Activated naive CD4-positive, alpha-beta T cell treated with anti-CD3 and anti-CD28 coated beads, Interleukin-2, amount 50 U/mL, for 72 hours (primary cell): ENCODE measurements around the gene HIPK4. TPM values are rescaled to one million over a fixed set of nuclear protein-coding genes. Genes with fewer than 3 reads are reported as not detected.
"Not testable (repeated sequence)": the region's sequence is repeated elsewhere in the genome, so short reads cannot be mapped to it uniquely, and the experiment has no call there.

Source experiments
- ATAC-seq, 2 donors: fragments of 150-1000 bp; cut with Tn5 transposase; 2 replicates each; pipeline ENCODE4 v1.10.0; 2021; ENCODE audit warnings: mild to moderate bottlenecking in 2 of 2, moderate library complexity in 2 of 2
- DNase-seq, 2 donors: peaks; one replicate each; pipeline ENCODE4 v3.0.0; 2021 to 2022; ENCODE audit warnings: low spot score in 2 of 2
- H3K27ac Mint-ChIP-seq, 2 donors: one replicate each; pipeline ENCODE4 v1.8.0; 2022; ENCODE audit warnings: mild to moderate bottlenecking in 2 of 2, mixed read lengths in 2 of 2
- H3K36me3 Mint-ChIP-seq, 2 donors: one replicate each; pipeline ENCODE4 v1.8.0; 2022; ENCODE audit warnings: mixed read lengths in 2 of 2
- H3K9me3 Mint-ChIP-seq, 2 donors: one replicate each; pipeline ENCODE4 v1.8.0; 2022; ENCODE audit warnings: mixed read lengths in 2 of 2
- total RNA-seq, 2 donors: library from RNA; stranded (reverse); gene quantifications; one replicate each; pipeline ENCODE4 v1.2.3, GENCODE V29; 2022

HIPK4 gene
- total RNA-seq, 2 donors from 2014 or later = not detected

DNA sequence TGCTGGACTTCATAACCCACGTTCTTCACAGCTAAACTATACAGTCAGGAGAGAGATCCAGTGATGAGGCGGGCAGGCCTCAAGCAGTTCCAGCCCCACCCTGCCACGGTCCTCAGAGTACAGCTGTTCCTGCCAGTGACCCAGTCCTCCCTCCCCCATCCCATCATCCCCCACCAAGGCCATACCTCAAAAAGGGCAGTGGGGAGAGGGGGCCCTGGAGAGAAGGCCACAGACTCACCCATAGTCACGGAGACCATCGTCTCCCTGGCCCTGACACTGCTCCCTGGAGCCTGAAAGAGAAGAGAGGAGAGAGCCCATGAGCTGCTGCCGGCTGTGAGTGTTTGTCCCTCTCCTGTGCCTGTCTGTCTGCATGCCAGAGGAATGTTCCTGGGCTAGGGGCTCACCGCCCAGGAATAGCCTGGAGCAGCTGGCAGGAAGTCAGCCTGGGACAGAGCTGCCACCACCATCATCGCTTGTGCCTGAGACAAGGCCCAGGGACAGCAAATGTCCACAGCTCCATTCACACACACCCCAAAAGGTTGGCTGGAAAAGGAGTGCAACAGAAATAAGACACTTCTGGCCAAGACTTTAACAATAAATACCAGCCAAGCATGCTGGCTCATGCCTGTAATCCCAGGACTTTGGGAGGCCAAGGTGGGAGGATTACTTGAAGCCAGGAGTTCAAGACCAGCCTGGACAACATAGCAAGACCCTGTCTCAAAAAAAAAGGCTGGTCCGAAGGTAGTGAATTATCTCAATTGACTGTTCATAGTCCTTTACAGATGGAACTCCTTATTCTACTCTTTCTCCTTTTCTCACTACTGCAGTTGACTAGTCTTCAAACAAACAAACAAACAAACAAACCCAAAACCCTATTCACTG, 48.1 kb downstream of the HIPK4 start:
- Mint-ChIP-seq H3K9me3 (no peaks in the 10 kb centered on the region), H3K36me3 (no peaks in the 10 kb centered on the region), H3K27ac (peak overlapping the region in 1 of 2 donors; percentile 3)
- ATAC-seq = no peak
- no peak for DNase-seq

DNA sequence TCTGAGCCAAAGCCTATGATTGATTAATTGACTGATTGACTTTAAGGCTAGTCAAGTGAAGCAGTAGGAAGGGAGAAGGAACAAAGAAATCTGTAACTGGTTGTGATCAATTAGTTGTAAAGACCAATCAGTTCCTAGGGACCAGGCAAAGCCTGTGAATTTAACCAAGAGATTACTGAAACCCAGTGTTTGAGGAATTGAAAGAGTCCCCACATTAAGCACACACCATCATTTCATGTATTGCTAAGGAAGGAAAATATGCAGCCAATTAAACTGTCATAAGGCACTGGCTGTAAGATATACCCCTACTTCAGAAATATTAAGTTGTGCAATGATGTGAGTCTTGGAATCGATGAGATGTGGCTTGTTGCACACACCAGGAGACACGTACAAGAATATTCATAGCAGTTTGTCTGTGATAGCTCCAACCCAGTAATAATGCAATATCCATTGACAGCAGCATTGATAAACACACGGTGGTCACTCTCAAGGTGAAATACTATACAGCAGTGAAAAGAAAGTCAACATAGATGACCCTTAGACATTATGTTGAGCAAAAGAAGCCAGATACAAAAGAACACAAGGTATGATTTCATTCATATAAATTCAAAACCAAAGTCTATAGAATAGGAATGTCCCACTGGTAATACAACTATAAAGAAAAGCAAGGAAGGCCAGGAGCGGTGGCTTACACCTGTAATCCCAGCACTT, 50.8 kb downstream of the HIPK4 start:
- H3K36me3 Mint-ChIP-seq = no peaks in the 10 kb centered on the region
- no peaks in the 10 kb centered on the region for H3K9me3 Mint-ChIP-seq
- ATAC-seq (no peak), DNase-seq (no peak)
- no peak overlapping the region for H3K27ac Mint-ChIP-seq

DNA sequence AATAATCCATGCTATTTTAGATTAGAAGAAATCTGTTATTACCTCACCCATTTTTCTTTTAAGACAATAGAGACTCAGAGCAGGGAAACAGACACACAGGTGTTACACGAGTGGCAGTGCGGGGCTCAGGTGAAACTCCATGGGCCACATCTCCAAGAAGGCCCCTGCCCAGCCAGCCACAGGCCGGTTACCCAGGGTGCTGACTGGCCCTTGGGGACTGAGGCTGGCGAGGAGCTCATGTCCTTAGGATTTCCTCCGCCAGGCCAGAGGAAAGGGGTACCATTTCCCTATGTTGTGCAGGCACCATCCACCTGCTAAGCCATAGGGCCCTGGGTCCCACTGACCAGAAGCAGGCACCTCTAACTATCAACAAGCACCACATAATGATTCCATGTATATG, 52.4 kb downstream of the HIPK4 start:
- no peak for DNase-seq
- Mint-ChIP-seq H3K27ac (no peak overlapping the region), H3K9me3 (no peaks in the 10 kb centered on the region), H3K36me3 (no peaks in the 10 kb centered on the region)
- no peak for ATAC-seq

DNA sequence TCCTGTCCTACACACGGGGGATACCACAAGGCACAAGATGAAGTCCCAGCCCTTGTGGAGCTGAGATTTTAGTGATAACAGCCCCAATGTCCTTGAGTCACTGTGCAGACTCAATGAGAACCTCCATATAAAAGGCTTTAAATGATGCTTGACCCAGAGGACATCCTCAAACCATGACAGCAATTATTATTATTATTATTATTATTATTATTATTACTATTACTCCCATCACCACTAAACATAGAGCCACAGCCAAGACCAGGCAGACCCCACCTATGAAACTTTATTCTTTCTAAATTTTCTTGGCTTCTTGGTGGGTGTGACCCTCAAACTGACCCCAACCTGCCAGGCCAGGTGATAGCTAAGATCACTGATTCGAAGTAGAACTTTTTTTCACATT, 52.9 kb downstream of the HIPK4 start:
- no peaks in the 10 kb centered on the region for H3K9me3 Mint-ChIP-seq
- ATAC-seq (no peak), DNase-seq (no peak)
- no peaks in the 10 kb centered on the region for H3K36me3 Mint-ChIP-seq
- no peak overlapping the region for H3K27ac Mint-ChIP-seq

DNA sequence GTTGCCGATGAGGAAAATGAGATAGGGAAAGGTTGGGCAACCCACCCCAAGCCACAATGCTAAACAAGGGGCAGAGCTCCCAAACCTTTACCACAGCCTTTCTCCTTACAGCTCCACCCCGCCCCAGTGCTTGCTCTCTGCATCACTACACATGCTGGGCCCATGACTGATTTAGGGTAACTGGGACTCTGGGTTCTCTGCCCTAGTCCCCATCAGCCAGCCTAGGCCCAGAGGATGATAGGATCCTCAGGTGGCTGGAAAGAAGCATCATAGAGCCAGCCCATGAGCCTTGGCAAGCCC, 53.4 kb downstream of the HIPK4 start:
- no peak for DNase-seq
- no peak overlapping the region for H3K27ac Mint-ChIP-seq
- H3K9me3 Mint-ChIP-seq = no peaks in the 10 kb centered on the region
- no peaks in the 10 kb centered on the region for H3K36me3 Mint-ChIP-seq
- no peak for ATAC-seq

GRCh38 chr19:40335855-40336600, 54.0 kb downstream of the HIPK4 start:
- Mint-ChIP-seq H3K36me3 (no peaks in the 10 kb centered on the region), H3K9me3 (no peaks in the 10 kb centered on the region), H3K27ac (peak overlapping the region in 1 of 2 donors; percentile 50)
- DNase-seq (no peak), ATAC-seq (no peak)

DNA sequence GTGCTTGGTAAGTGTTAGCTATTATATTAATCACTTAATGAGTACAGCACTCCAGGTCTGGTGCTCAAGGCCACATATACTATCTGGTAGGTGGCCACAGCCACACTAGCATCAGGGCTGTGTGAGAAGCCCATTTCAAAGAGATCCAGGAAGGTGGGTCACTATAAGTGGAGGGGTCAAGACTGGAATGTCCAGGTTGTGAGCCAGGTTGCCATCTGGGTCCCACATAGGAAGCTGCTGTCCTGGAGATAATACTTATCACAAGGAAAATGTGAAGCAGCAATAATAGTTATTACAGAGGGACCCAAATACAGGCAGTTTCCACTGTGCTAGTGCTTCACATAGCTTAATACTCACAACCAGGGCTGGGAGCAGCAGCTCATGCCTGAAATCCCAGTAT, 54.9 kb downstream of the HIPK4 start:
- DNase-seq = no peak
- H3K36me3 Mint-ChIP-seq = no peaks in the 10 kb centered on the region
- no peak for ATAC-seq
- no peak overlapping the region for H3K27ac Mint-ChIP-seq
- no peaks in the 10 kb centered on the region for H3K9me3 Mint-ChIP-seq

- ATAC-seq, DNase-seq, H3K27ac Mint-ChIP-seq, H3K36me3 Mint-ChIP-seq, H3K9me3 Mint-ChIP-seq: not testable (repeated sequence)
These were observed 56.9 kb downstream of the HIPK4 start for GRCh38 chr19:40333083-40333482.

- Mint-ChIP-seq H3K36me3 (no peaks in the 10 kb centered on the region), H3K9me3 (no peaks in the 10 kb centered on the region), H3K27ac (no peak overlapping the region)
- DNase-seq = no peak
- ATAC-seq = no peak
These were observed 57.3 kb downstream of the HIPK4 start for GRCh38 chr19:40332669-40333068.

DNA sequence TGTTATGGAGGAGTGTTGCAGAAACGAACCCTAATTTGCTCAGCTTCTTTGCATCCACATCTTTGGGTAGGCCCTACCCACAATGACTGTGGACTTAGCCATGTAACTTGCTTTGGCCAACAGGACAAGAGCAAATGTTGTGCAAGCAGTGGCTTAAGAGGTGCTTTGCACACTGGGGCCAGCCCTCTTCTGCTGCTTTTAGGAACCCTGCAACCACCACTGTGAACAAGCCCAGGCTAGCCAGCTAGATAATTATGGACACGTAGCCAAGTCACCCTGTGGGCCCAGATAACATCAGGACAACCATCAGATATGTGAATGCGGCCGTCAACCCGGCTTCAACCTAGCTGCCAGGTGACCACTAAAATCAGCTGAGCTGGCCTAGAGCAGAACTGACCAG, 58.9 kb downstream of the HIPK4 start:
- DNase-seq (no peak), ATAC-seq (no peak)
- H3K36me3 Mint-ChIP-seq = no peaks in the 10 kb centered on the region
- peak overlapping the region; percentile 59 to 72 for H3K27ac Mint-ChIP-seq
- H3K9me3 Mint-ChIP-seq = no peaks in the 10 kb centered on the region

Other genes with a start within 250 kb of the HIPK4 start
- gene MAP3K10, start 198.8 kb downstream of the HIPK4 start, total RNA-seq = 10 to 100 TPM; 11.1 to 11.6 TPM
- gene TTC9B, start 171.8 kb downstream of the HIPK4 start, total RNA-seq = not detected
- under 1 TPM in 1 of 2 donors, not detected in 1; 0.43 TPM for gene CCNP, start 163.5 kb downstream of the HIPK4 start, total RNA-seq
- 100 to 1,000 TPM; 171 to 214 TPM for gene AKT2, start 104.8 kb downstream of the HIPK4 start, total RNA-seq
- gene C19orf47, start 41.8 kb downstream of the HIPK4 start, total RNA-seq = 10 to 100 TPM; 18.9 to 24.1 TPM
- 10 to 100 TPM; 79.9 to 85.4 TPM for gene PLD3, start 41.5 kb downstream of the HIPK4 start, total RNA-seq
- gene PRX, start 23.2 kb upstream of the HIPK4 start, total RNA-seq = 1 to 10 TPM in 1 of 2 donors, under 1 TPM in 1; 0.77 to 1.6 TPM
- gene SERTAD1, start 35.8 kb upstream of the HIPK4 start, total RNA-seq = 10 to 100 TPM; 13.8 to 17.9 TPM
- 10 to 100 TPM; 14.3 to 23.4 TPM for gene SERTAD3, start 54.2 kb upstream of the HIPK4 start, total RNA-seq
- 10 to 100 TPM; 39.7 to 52.2 TPM for gene BLVRB, start 75.6 kb upstream of the HIPK4 start, total RNA-seq
- gene SPTBN4, start 76.8 kb upstream of the HIPK4 start, total RNA-seq = 1 to 10 TPM; 3.7 to 4.2 TPM
- 100 to 1,000 TPM; 108 to 173 TPM for gene SHKBP1, start 186.7 kb upstream of the HIPK4 start, total RNA-seq
- 100 to 1,000 TPM; 178 to 245 TPM for gene LTBP4, start 211.2 kb upstream of the HIPK4 start, total RNA-seq